Neural cell (in vitro differentiated cells): ENCODE measurements around the gene KIAA0753. TPM values are rescaled to one million over a fixed set of nuclear protein-coding genes. Genes with fewer than 3 reads are reported as not detected.

ENCODE experiments used
- H2AFZ ChIP-seq: fragments of 200-600, 300-800 bp; sonication (generic), shearing (Covaris generic); 2 replicates; pipeline ENCODE4 v1.6.0; 2014; ENCODE audit warnings: low read depth, mild to moderate bottlenecking, antibody characterized with exemption, low read length, moderate library complexity
- H3F3A ChIP-seq: fragments of 200-600 bp; shearing (Covaris generic); 2 replicates; pipeline ENCODE4 v1.6.1; 2016; ENCODE audit warnings: mild to moderate bottlenecking, moderate library complexity, mixed read lengths, antibody characterized with exemption, low read length; ENCODE audit not compliant: insufficient read depth, poor library complexity, severe bottlenecking
- H3K27ac ChIP-seq: fragments of 200-600, 300-800 bp; sonication (generic), shearing (Covaris generic); 2 replicates; pipeline ENCODE4 v1.5.1; 2014; ENCODE audit warnings: mild to moderate bottlenecking, low read length, moderate library complexity
- H3K27me3 ChIP-seq: fragments of 300-800, 200-600 bp; sonication (generic), shearing (Covaris generic); 2 replicates; pipeline ENCODE4 v1.6.0; 2014; ENCODE audit warnings: mild to moderate bottlenecking, low read depth, low read length, moderate library complexity; ENCODE audit not compliant: insufficient read depth
- H3K36me3 ChIP-seq: fragments of 300-800, 200-600 bp; sonication (generic), shearing (Covaris generic); 2 replicates; pipeline ENCODE4 v1.5.1; 2014; ENCODE audit warnings: mild to moderate bottlenecking, antibody characterized with exemption, low read length, moderate library complexity; ENCODE audit not compliant: insufficient read depth
- H3K4me2 ChIP-seq: fragments of 300-800, 200-600 bp; sonication (generic), shearing (Covaris generic); 2 replicates; pipeline ENCODE4 v1.6.0; 2014; ENCODE audit warnings: mild to moderate bottlenecking, low read length
- H3K4me3 ChIP-seq: fragments of 300-800, 200-600 bp; sonication (generic), shearing (Covaris generic); 2 replicates; pipeline ENCODE4 v1.5.1; 2014; ENCODE audit warnings: mild to moderate bottlenecking, low read length, moderate library complexity
- H3K79me2 ChIP-seq: fragments of 200-600 bp; shearing (Covaris generic); replicated peaks from 2 replicates; pipeline ENCODE4 v1.6.0; 2014; ENCODE audit warnings: mild to moderate bottlenecking, low read length, moderate library complexity; ENCODE audit not compliant: insufficient read depth
- H3K9ac ChIP-seq: fragments of 300-800, 200-600 bp; sonication (generic), shearing (Covaris generic); 2 replicates; pipeline ENCODE4 v1.6.1; 2016; ENCODE audit warnings: mild to moderate bottlenecking, low read length, mixed read lengths
- H3K9me2 ChIP-seq: fragments of 200-600 bp; shearing (Covaris generic); 2 replicates; pipeline ENCODE4 v1.6.1; 2016; ENCODE audit warnings: mild to moderate bottlenecking, low read length, mixed read lengths; ENCODE audit not compliant: insufficient read depth
- H3K9me3 ChIP-seq: fragments of 200-600, 300-800 bp; sonication (generic), shearing (Covaris generic); 2 replicates; pipeline ENCODE4 v1.6.1; 2016; ENCODE audit warnings: mild to moderate bottlenecking, mixed run types, low read length, moderate library complexity, mixed read lengths
- H4K20me1 ChIP-seq: fragments of 200-600 bp; shearing (Covaris generic); 2 replicates; pipeline ENCODE4 v1.6.1; 2016; ENCODE audit warnings: mild to moderate bottlenecking, mixed run types; ENCODE audit not compliant: insufficient read depth
- CTCF ChIP-seq: fragments of 450-650 bp; IDR thresholded peaks from 2 replicates; pipeline ENCODE4 v1.5.1; 2014; ENCODE audit warnings: antibody characterized with exemption, mild to moderate bottlenecking, moderate library complexity; ENCODE audit not compliant: poor library complexity, severe bottlenecking
- EP300 ChIP-seq: fragments of 450-650 bp; conservative IDR thresholded peaks from 2 replicates; pipeline ENCODE4 v1.6.1; 2014; ENCODE audit warnings: antibody characterized with exemption, mild to moderate bottlenecking, moderate library complexity; ENCODE audit not compliant: poor library complexity, severe bottlenecking
- EZH2 ChIP-seq: fragments of 200-600, 300-800 bp; shearing (Covaris generic), sonication (generic); IDR thresholded peaks from 2 replicates; pipeline ENCODE4 v1.6.1; 2014; ENCODE audit warnings: antibody characterized with exemption, low read length, borderline replicate concordance, mild to moderate bottlenecking; ENCODE audit not compliant: insufficient read depth, poor library complexity, severe bottlenecking
- MXI1 ChIP-seq: fragments of 450-650 bp; conservative IDR thresholded peaks from 2 replicates; pipeline ENCODE4 v1.6.1; 2014; ENCODE audit warnings: antibody characterized with exemption, mild to moderate bottlenecking; ENCODE audit not compliant: poor library complexity, severe bottlenecking
- POLR2AphosphoS5 ChIP-seq: IDR thresholded peaks from 2 replicates; pipeline ENCODE4 v1.6.1; 2012
- RAD21 ChIP-seq: fragments of 450-650 bp; conservative IDR thresholded peaks from 2 replicates; pipeline ENCODE4 v1.6.1; 2014; ENCODE audit warnings: antibody characterized with exemption, mild to moderate bottlenecking, moderate library complexity
- REST ChIP-seq: IDR thresholded peaks from 2 replicates; pipeline ENCODE4 v1.6.1; 2012; ENCODE audit warnings: borderline replicate concordance
- SMC3 ChIP-seq: fragments of 450-650 bp; conservative IDR thresholded peaks from 2 replicates; pipeline ENCODE4 v1.6.1; 2014; ENCODE audit warnings: antibody characterized with exemption, mild to moderate bottlenecking, moderate library complexity; ENCODE audit not compliant: poor library complexity
- TAF1 ChIP-seq: IDR thresholded peaks from 2 replicates; pipeline ENCODE4 v1.6.1; 2012; ENCODE audit warnings: low read depth
- polyA plus RNA-seq: library from polyadenylated mRNA; depleted of rRNA; stranded (reverse); fragments of >200 nt; gene quantifications from 2 replicates; pipeline ENCODE4 v1.2.3, GENCODE V29; 2014

The KIAA0753 gene
- polyA plus RNA-seq, 1 donor from 2014 or later = 32.3 TPM

GRCh38 chr17:6670999-6671398 lies 30.5 kb upstream of the KIAA0753 start:
- no peaks in the 10 kb centered on the region for H3K9me2 ChIP-seq
- no peaks in the 10 kb centered on the region for H3K79me2 ChIP-seq
- H3K27me3 ChIP-seq = no peaks in the 10 kb centered on the region
- no peak overlapping the region for H3K9ac ChIP-seq
- H3K4me3 ChIP-seq = no peak overlapping the region
- TF ChIP-seq EP300 = no peak
- no peak for TF ChIP-seq CTCF
- no peak for TF ChIP-seq EZH2
- no peak for TF ChIP-seq MXI1
- no peak for TF ChIP-seq REST
- TF ChIP-seq POLR2AphosphoS5 = no peak
- no peak for TF ChIP-seq TAF1
- no peaks in the 10 kb centered on the region for H3F3A ChIP-seq
- H2AFZ ChIP-seq = no peak overlapping the region
- no peaks in the 10 kb centered on the region for H3K9me3 ChIP-seq
- H3K27ac ChIP-seq = no peak overlapping the region
- no peaks in the 10 kb centered on the region for H4K20me1 ChIP-seq
- no peak overlapping the region for H3K4me2 ChIP-seq
- no peaks in the 10 kb centered on the region for H3K36me3 ChIP-seq

GRCh38 chr17:6670571-6670970 lies 30.1 kb upstream of the KIAA0753 start:
- no peaks in the 10 kb centered on the region for H3K9me2 ChIP-seq
- no peaks in the 10 kb centered on the region for H3K9me3 ChIP-seq
- H3F3A ChIP-seq = no peaks in the 10 kb centered on the region
- no peak overlapping the region for H3K27ac ChIP-seq
- no peak overlapping the region for H3K4me3 ChIP-seq
- H3K4me2 ChIP-seq = no peak overlapping the region
- H3K9ac ChIP-seq = no peak overlapping the region
- no peaks in the 10 kb centered on the region for H3K79me2 ChIP-seq
- no peaks in the 10 kb centered on the region for H3K36me3 ChIP-seq
- no peaks in the 10 kb centered on the region for H4K20me1 ChIP-seq
- no peaks in the 10 kb centered on the region for H3K27me3 ChIP-seq
- TF ChIP-seq REST = no peak
- no peak for TF ChIP-seq MXI1
- TF ChIP-seq RAD21 = no peak
- no peak for TF ChIP-seq TAF1
- no peak for TF ChIP-seq POLR2AphosphoS5
- TF ChIP-seq EZH2 = no peak
- TF ChIP-seq SMC3 = no peak
- TF ChIP-seq CTCF = no peak
- H2AFZ ChIP-seq = no peak overlapping the region
